T-cell (primary cell): ENCODE data around the gene RHOBTB1. TPM values are rescaled to one million over a fixed set of nuclear protein-coding genes. Genes with fewer than 3 reads are reported as not detected.

Experiments
- ATAC-seq, 4 experiments: fragments of 200-7000 bp in 3 of 4; fragments of 150-1000 bp in 1 of 4; cut with Tn5 transposase; replicated peaks in 1 of 4; 1 replicate in 3 of 4; 2 replicates in 1 of 4; pipeline ENCODE4 v1.10.0; 2021; ENCODE audit warnings: moderate library complexity in 3 of 4, mild to moderate bottlenecking in 2 of 4, moderate number of reproducible peaks in 1 of 4
- CTCF ChIA-PET, 2 donors: fragments of 300-600 bp; sonication (Branson Sonifier 250); formaldehyde crosslinking; loops; one replicate each; lab custom pipeline; 2022; ENCODE audit warnings: antibody characterized with exemption in 2 of 2; lab: Charles Lee
- POLR2A ChIA-PET, 2 donors: fragments of 300-600 bp; sonication (Branson Sonifier 250); formaldehyde crosslinking; loops; one replicate each; lab custom pipeline; 2022; ENCODE audit warnings: antibody characterized with exemption in 2 of 2; lab: Charles Lee
- DNase-seq, 35 experiments: peaks; one replicate each; pipeline versions ENCODE4 v3.0.0 to v3.0.0-alpha.2; 2013 to 2023
- H3K27ac ChIP-seq: one replicate; pipeline ENCODE4 v1.5.1; 2013; ENCODE audit warnings: low read length
- H3K27me3 ChIP-seq, 2 experiments: replicated peaks in 1 of 2; 1 replicate in 1 of 2; 2 replicates in 1 of 2; pipeline versions ENCODE4 v1.6.1 to v1.7.0; 2013; ENCODE audit warnings: low read length in 1 of 2, mixed read lengths in 1 of 2; ENCODE audit not compliant: control insufficient read depth in 2 of 2, insufficient read depth in 2 of 2; ENCODE audit errors: extremely low read depth in 1 of 2
- H3K36me3 ChIP-seq, 2 donors: 1 replicate in 1 of 2; 2 replicates in 1 of 2; pipeline versions ENCODE4 v1.6.1 to v1.7.0; 2013; ENCODE audit warnings: low read length in 1 of 2; ENCODE audit not compliant: control insufficient read depth in 2 of 2, insufficient read depth in 1 of 2; ENCODE audit errors: extremely low read depth in 1 of 2
- H3K4me1 ChIP-seq, 2 experiments: 1 replicate in 1 of 2; 2 replicates in 1 of 2; pipeline versions ENCODE4 v1.6.1 to v1.7.0; 2013; ENCODE audit warnings: low read length in 2 of 2, mixed read lengths in 1 of 2; ENCODE audit not compliant: insufficient read depth in 2 of 2, control insufficient read depth in 1 of 2; ENCODE audit errors: extremely low read depth in 1 of 2
- H3K4me3 ChIP-seq, 2 donors: 1 replicate in 1 of 2; 2 replicates in 1 of 2; pipeline versions ENCODE4 v1.5.1 to v1.7.0; 2013; ENCODE audit warnings: mild to moderate bottlenecking in 2 of 2, low read length in 1 of 2, moderate library complexity in 1 of 2; ENCODE audit not compliant: control insufficient read depth in 1 of 2; ENCODE audit errors: extremely low read depth in 1 of 2
- H3K9me3 ChIP-seq: 2 replicates; pipeline ENCODE4 v1.7.0; 2013
- H3K27ac Mint-ChIP-seq, 2 donors: one replicate each; pipeline ENCODE4 v1.8.0; 2020 to 2021; ENCODE audit warnings: mild to moderate bottlenecking in 2 of 2, mixed read lengths in 2 of 2
- H3K27me3 Mint-ChIP-seq, 2 donors: one replicate each; pipeline ENCODE4 v1.8.0; 2021 to 2022; ENCODE audit warnings: mixed read lengths in 2 of 2
- H3K36me3 Mint-ChIP-seq: one replicate; pipeline ENCODE4 v1.8.0; 2021; ENCODE audit warnings: mixed read lengths
- H3K4me1 Mint-ChIP-seq, 3 donors: one replicate each; pipeline ENCODE4 v1.8.0; 2020 to 2022; ENCODE audit warnings: mixed read lengths in 3 of 3, mild to moderate bottlenecking in 1 of 3
- H3K4me3 Mint-ChIP-seq, 3 donors: one replicate each; pipeline ENCODE4 v1.8.0; 2020 to 2022; ENCODE audit warnings: mild to moderate bottlenecking in 3 of 3, mixed read lengths in 3 of 3, moderate library complexity in 3 of 3
- H3K9me3 Mint-ChIP-seq, 3 donors: one replicate each; pipeline ENCODE4 v1.8.0; 2020 to 2022; ENCODE audit warnings: mixed read lengths in 3 of 3
- WGBS: methylation state at CpG from one replicate; pipeline ENCODE4 v1.1.5; 2013; ENCODE audit warnings: missing lambda C conversion rate; ENCODE audit not compliant: insufficient coverage; 5-methylcytosine and 5-hydroxymethylcytosine counted together
- total RNA-seq, 35 experiments: library from RNA in 6 of 35; stranded (reverse) in 6 of 35; fragments of 120-200 nt in 1 of 35; gene quantifications; one replicate each; pipeline versions ENCODE4 v1.2.1 to v1.2.4 and lab custom pipeline; 2013 to 2026

Gene RHOBTB1
- total RNA-seq, 5 donors from 2014 or later (not counting 1 experiment from before 2014, with no cell fraction given): 0.09 to 0.75 (median 0.34) TPM; not detected in 1

DNA sequence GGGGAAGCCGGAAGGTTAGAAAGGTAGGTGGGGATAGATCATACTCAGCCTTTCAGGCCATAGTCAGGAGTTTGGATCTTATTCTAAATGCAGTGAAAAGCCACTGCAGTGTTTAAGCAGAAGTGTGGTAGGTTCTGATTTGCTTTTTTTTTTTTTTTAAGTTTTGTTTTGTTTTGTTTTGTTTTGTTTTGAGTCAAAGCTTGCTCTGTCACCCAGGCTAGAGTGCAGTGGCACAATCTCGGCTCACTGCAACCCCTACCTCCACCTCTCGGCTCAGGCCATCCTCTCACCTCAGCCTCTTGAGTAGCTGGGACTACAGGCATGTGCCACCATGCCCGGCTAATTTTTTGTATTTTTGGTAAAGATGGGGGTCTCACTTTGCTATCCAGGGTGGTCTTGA lies 23.5 kb downstream of the RHOBTB1 start:
- H3K4me1 ChIP-seq: peaks cover 0 to 2% of the 10 kb centered on the region in 2 experiments

DNA sequence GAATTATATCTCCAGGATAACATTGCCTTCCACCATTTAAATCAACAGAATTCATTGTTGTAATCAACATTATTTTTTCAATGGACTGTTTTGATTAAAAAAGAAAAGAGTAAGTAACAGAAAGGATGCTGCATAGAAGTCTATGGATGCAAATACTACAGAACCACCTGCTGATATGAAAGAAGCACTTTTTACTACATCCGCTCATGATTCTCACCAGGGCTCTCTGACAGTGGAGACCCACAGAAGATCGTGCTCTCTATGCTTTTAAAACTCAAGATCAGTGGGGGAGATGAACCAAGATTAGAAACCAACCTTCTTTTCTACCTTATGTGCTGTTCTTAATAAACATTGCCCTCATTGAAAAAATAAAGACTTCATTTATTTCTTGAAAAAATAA lies 24.4 kb downstream of the RHOBTB1 start:
- no CpG with 5 or more reads among the region's 2 CpGs for WGBS

More for the DNA sequence above, 23.5 kb downstream of the RHOBTB1 start:
- no peaks in the 10 kb centered on the region for H3K4me1 Mint-ChIP-seq
- Histone ChIP-seq H3K9me3 (no peaks in the 10 kb centered on the region), H3K4me3 (no peak overlapping the region), H3K27me3 (no peaks in the 10 kb centered on the region), H3K27ac (no peak overlapping the region), H3K36me3 (no peaks in the 10 kb centered on the region)
- 100% methylated on average over 1 of the region's 4 CpGs for WGBS
- H3K4me3 Mint-ChIP-seq: no peak overlapping the region
- no peaks in the 10 kb centered on the region for H3K36me3 Mint-ChIP-seq
- no peak for ATAC-seq
- H3K27ac Mint-ChIP-seq: no peak overlapping the region
- peaks cover 0 to 5% (median 0%) of the 10 kb centered on the region in 3 donors for H3K9me3 Mint-ChIP-seq
- DNase-seq: no peak
- H3K27me3 Mint-ChIP-seq: peaks cover 0 to 15% of the 10 kb centered on the region in 2 donors
- CTCF ChIA-PET: interaction anchor here in 1 of 2 donors (0.6 kb wide), 1 partner anchor 99 kb away, joined by 3 read pairs; no protein-coding TSS in a partner anchor
- POLR2A ChIA-PET: no interaction called here

DNA sequence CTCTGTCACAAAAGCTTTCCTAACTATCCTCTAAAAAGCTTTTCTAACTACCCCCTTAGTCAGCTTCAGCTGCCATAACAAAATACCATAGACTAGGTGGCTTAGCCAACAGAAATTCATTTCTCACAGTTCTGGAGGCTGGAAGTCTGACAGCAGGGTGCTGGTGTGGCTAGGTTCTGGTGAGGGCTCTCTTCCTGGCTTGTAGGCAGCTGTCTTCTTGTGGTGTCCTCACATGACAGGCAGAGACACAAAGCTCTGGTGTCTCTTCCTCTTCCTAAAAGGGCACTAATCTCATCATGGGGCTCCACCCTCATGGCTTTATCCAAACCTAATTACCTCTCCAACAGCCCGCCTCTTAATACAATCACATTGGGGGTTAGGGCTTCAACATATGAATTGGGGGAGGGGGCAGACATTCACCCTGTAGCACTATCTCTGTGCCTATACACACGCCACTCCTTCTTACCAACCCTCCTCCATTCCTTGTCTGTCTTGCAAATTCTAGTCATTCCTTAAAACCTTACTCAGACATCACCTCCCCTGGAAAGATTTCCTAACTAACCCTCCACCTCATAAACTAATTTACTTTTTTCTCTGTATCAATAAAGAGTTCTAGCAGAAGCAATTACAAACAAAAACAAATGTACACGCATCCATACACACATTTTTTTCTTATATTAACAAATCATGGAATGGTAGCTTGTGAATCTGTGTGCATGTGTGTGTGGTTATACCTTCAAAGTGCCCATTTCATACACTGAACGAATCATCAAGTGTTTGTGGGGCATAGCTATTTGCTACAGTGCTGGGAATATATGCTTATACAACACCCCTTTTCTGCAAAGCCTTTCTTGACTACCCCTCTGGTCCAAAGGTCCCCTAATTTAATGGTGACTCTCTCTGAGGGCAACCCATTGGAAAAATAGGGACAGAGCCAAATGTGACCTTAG lies 26.4 kb downstream of the RHOBTB1 start:
- Histone ChIP-seq H3K27ac (no peak overlapping the region), H3K4me1 (peaks cover 0 to 2% of the 10 kb centered on the region in 2 experiments), H3K4me3 (no peak overlapping the region), H3K27me3 (no peaks in the 10 kb centered on the region), H3K9me3 (no peaks in the 10 kb centered on the region), H3K36me3 (no peaks in the 10 kb centered on the region)
- H3K36me3 Mint-ChIP-seq: no peaks in the 10 kb centered on the region
- DNase-seq: no peak
- peaks cover 4 to 8% of the 10 kb centered on the region in 2 donors for H3K27me3 Mint-ChIP-seq
- ChIA-PET CTCF (no interaction called here), POLR2A (no interaction called here)
- H3K4me3 Mint-ChIP-seq: no peak overlapping the region
- no peak for ATAC-seq
- H3K27ac Mint-ChIP-seq: no peak overlapping the region
- peaks cover 0 to 5% (median 0%) of the 10 kb centered on the region in 3 donors for H3K9me3 Mint-ChIP-seq
- H3K4me1 Mint-ChIP-seq: no peaks in the 10 kb centered on the region
- WGBS: 71% methylated on average over 1 of the region's 4 CpGs

More for the DNA sequence above, 24.4 kb downstream of the RHOBTB1 start:
- H3K9me3 ChIP-seq: no peaks in the 10 kb centered on the region
- H3K27me3 ChIP-seq: no peaks in the 10 kb centered on the region
- peaks cover 0 to 12% of the 10 kb centered on the region in 2 donors for H3K27me3 Mint-ChIP-seq
- no peak overlapping the region for H3K4me3 Mint-ChIP-seq
- no peaks in the 10 kb centered on the region for H3K36me3 Mint-ChIP-seq
- POLR2A ChIA-PET: no interaction called here
- no peak overlapping the region for H3K27ac Mint-ChIP-seq
- peaks cover 0 to 2% of the 10 kb centered on the region in 2 experiments for H3K4me1 ChIP-seq
- H3K27ac ChIP-seq: no peak overlapping the region
- peaks cover 0 to 5% (median 0%) of the 10 kb centered on the region in 3 donors for H3K9me3 Mint-ChIP-seq
- DNase-seq (no peak), ATAC-seq (no peak)
- no peaks in the 10 kb centered on the region for H3K36me3 ChIP-seq
- H3K4me1 Mint-ChIP-seq: no peaks in the 10 kb centered on the region
- no peak overlapping the region for H3K4me3 ChIP-seq
- CTCF ChIA-PET: no interaction called here

DNA sequence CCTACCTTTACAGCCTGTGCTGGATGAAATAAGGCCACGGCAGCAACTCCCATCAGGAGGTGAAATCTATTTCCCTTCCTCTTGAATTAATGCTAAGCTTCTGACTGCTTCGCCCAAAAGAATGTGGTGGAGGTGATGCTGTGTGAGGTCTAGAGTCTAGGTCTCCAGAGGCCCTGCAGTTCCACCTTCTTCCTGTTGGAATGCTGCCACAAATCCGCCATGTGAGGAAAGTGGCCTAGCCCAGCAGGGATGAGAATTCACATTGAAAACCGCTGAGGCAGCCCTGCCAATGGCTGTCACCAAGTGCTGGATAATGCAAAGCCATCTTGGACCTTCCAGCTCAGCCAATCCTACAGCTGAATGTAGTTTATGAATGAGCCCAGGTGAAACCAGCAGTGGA lies 28.0 kb downstream of the RHOBTB1 start:
- Mint-ChIP-seq H3K27me3 (peaks cover under 1 to 8% of the 10 kb centered on the region in 2 donors), H3K9me3 (peaks cover 0 to 5% (median 0%) of the 10 kb centered on the region in 3 donors), H3K27ac (no peak overlapping the region), H3K4me1 (peaks cover 4% of the 10 kb centered on the region in 3 donors), H3K36me3 (no peaks in the 10 kb centered on the region), H3K4me3 (no peak overlapping the region)
- Histone ChIP-seq H3K27ac (no peak overlapping the region), H3K4me1 (no peaks in the 10 kb centered on the region), H3K9me3 (no peaks in the 10 kb centered on the region), H3K36me3 (no peaks in the 10 kb centered on the region), H3K27me3 (no peaks in the 10 kb centered on the region), H3K4me3 (no peak overlapping the region)
- ChIA-PET POLR2A (no interaction called here), CTCF (no interaction called here)
- ATAC-seq (no peak), DNase-seq (no peak)
- WGBS: 100% methylated on average over 1 of the region's 4 CpGs

DNA sequence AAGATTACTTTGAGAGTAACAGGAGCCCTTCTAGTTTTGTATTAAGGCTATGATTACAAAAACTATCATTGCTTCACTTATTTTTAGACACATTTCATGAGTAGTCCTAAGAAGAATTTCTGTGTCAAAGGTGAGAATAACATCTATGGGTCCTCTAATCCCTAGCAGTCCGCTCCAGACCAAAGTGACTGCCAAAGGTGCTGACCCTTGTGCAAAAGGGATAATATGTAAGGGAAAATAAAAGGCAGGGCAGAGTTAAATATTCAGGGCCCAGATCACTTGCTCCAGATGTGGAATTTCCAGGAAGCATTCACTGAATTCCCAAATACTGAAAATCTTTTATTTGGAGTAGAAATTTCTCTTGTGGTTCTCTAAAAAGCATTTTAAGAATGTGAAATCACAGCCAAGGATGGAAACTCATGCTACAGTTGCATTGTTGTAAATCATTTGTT lies 29.3 kb downstream of the RHOBTB1 start:
- Histone ChIP-seq H3K4me3 (no peak overlapping the region), H3K27me3 (no peaks in the 10 kb centered on the region), H3K36me3 (no peaks in the 10 kb centered on the region), H3K4me1 (peaks cover 0 to 4% of the 10 kb centered on the region in 2 experiments), H3K27ac (no peak overlapping the region), H3K9me3 (no peaks in the 10 kb centered on the region)
- ChIA-PET POLR2A (no interaction called here), CTCF (no interaction called here)
- no peak overlapping the region for H3K4me3 Mint-ChIP-seq
- WGBS: 83% methylated on average over 1 of the region's 1 CpG
- no peak for ATAC-seq
- no peak for DNase-seq
- no peaks in the 10 kb centered on the region for H3K36me3 Mint-ChIP-seq
- peaks cover 11% of the 10 kb centered on the region in 3 donors for H3K4me1 Mint-ChIP-seq
- H3K27me3 Mint-ChIP-seq: peaks cover 3 to 11% of the 10 kb centered on the region in 2 donors
- peaks cover 0 to 5% (median 0%) of the 10 kb centered on the region in 3 donors for H3K9me3 Mint-ChIP-seq
- H3K27ac Mint-ChIP-seq: no peak overlapping the region

DNA sequence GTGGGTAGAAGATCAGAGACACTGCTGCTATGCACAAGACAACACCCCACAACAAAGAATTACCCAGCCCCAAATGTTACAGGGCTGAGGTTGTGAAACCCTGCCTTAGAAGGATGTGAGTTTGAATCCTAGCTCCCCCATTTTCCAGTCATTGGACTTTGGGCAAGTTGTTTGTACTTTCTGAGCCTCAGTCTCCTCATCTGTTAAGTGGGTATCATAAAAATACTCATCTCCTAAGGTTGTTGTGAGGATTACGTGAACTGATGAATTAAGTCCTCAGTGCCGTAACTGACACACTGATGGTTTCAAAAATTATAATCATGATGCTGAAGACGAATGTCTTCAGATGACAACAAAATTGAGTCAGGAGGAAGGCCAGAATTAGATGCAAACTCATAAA lies 30.3 kb downstream of the RHOBTB1 start:
- Histone ChIP-seq H3K36me3 (no peaks in the 10 kb centered on the region), H3K4me3 (no peak overlapping the region), H3K4me1 (peaks cover 0 to 4% of the 10 kb centered on the region in 2 experiments), H3K27ac (no peak overlapping the region), H3K9me3 (no peaks in the 10 kb centered on the region), H3K27me3 (no peaks in the 10 kb centered on the region)
- CTCF ChIA-PET: no interaction called here
- ATAC-seq: no peak
- POLR2A ChIA-PET: no interaction called here
- H3K27me3 Mint-ChIP-seq: peaks cover 4 to 13% of the 10 kb centered on the region in 2 donors
- H3K36me3 Mint-ChIP-seq: no peaks in the 10 kb centered on the region
- no peak overlapping the region for H3K27ac Mint-ChIP-seq
- H3K9me3 Mint-ChIP-seq: peaks cover 0 to 5% (median 0%) of the 10 kb centered on the region in 3 donors
- H3K4me1 Mint-ChIP-seq: peaks cover 11% of the 10 kb centered on the region in 3 donors
- no peak overlapping the region for H3K4me3 Mint-ChIP-seq
- no peak for DNase-seq
- WGBS: no CpG with 5 or more reads among the region's 3 CpGs
